ENCODE data around the gene DFFB.

The DFFB gene

DNA sequence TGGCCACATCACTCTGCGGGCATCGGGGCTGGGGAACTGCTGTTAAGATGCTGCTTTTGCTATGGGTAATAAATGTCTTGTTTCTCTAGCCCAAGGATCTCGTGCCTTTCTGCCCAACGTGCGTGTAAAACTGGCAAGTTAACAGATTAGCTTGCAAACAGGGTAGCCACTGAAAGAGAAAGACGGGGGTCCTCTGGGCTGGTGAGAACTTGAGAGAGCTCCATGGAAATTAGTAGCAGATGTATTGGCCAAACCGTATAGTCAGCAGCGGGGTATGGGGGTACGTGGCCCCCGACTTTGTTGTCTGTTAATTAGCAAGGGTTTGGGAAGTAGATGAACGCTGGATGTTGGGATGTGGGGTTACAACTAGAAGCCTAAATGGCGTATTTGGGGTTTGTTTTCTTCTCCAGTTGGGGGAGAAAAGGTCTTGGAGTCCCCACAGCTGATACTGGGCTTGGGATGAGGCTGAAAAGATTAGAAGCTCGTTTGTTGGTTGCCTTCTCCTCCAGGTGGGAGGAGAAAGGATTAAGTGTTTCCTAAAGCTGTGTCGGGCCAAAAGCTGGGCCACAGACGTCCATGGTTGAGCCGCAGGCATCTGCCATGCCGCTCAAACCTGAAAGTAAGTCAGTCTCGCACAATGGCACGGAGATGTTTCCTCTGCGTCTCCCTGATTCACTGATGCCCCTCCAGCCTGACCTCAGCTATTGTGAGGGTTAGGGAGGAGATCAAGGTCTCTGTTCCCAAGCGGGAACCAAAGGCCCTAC lies 75.1 kb downstream of the DFFB start:
- DNase-seq (ENCODE audit: low spot score in 2 of 2) = no peak

More for the DNA sequence above, 75.1 kb downstream of the DFFB start:
- Mint-ChIP-seq H3K9me3 (peaks cover 12% of the 10 kb centered on the region), H3K36me3 (peaks cover 7% of the 10 kb centered on the region), H3K27ac (no peak overlapping the region), H3K4me3 (no peak overlapping the region), H3K4me1 (peaks cover 8% of the 10 kb centered on the region), H3K27me3 (peaks cover 18% of the 10 kb centered on the region)
- ATAC-seq (ENCODE audit: low read depth) = no peak
